Measurements from ENCODE around the gene PABPN1L. TPM values are rescaled to one million over a fixed set of nuclear protein-coding genes. Genes with fewer than 3 reads are reported as not detected.

PABPN1L gene
- total RNA-seq, 6 experiments from 2014 or later: 0.37 TPM; not detected in 5

- Histone ChIP-seq H3K27me3 (no peaks in the 10 kb centered on the region), H3K4me3 (no peak overlapping the region), H3K4me1 (no peaks in the 10 kb centered on the region), H3K36me3 (peaks cover 0 to 2% (median 0%) of the 10 kb centered on the region in 4 donors), H3K9me3 (no peaks in the 10 kb centered on the region), H3K27ac (no peak overlapping the region)
- intact Hi-C loops (cut with DNase I): loop anchor here in 1 of 2 donors (10.0 kb wide), 2 partner anchors 46 to 346 kb away; partner anchors contain the start of gene PABPN1L
- TF ChIP-seq POLR2A (IDR thresholded peaks at IDR 0.05) (no peak), CTCF (IDR thresholded peaks at IDR 0.05) (no peak)
- DNase-seq (no peak), ATAC-seq (no peak)
- WGBS (ENCODE audit: insufficient coverage, low coverage, low lambda C conversion rate, missing lambda C conversion rate): 90% methylated on average over 13 of the region's 18 CpGs
Measured at GRCh38 chr16:88818575-88818874, 47.9 kb downstream of the PABPN1L start.

DNA sequence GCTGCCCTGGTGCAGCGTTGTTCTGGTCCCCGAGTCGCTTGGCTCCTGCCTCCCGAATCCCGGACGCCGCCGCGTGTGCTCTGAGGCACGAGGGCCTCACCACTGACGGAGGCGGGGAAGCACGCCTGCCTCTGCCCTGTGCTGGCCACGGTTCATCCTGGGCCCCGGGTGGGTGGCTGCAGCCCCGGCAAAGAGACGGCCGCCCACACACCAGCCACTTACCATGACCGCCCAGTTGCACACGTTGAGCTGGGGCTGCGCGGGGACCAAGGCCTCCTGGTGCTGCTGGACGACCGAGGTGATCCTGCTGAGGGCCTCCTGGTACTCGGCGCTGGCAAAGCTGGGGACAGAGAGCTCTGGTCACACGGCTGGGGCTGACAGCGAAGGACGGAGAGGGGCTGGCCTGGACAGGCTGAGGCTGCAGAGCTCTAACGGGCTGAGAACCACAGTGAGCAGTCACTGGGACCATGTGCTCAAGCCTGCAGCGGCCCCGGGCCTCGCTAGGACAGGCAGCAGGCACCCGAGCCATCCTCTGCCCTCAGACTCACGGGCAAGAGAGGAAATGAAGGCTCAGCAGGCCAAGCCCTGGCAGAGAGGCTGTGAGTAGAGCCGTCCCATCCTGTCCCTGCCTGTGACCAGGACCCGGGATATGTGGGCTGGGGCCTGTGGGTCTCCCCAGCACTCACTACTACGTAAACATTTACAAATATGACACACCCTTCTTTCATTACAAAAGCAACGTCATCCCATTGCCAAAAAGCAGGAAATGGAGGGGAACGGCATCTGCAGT lies 48.5 kb downstream of the PABPN1L start:
- no peak overlapping the region for H3K27ac ChIP-seq
- H3K9me3 ChIP-seq: no peaks in the 10 kb centered on the region
- H3K4me3 ChIP-seq: no peak overlapping the region
- no peak for TF ChIP-seq POLR2A (IDR thresholded peaks at IDR 0.05)
- no peak for TF ChIP-seq CTCF (IDR thresholded peaks at IDR 0.05)
- WGBS (ENCODE audit: insufficient coverage, low coverage, low lambda C conversion rate, missing lambda C conversion rate): 52% methylated on average over 3 of the region's 40 CpGs
- no peaks in the 10 kb centered on the region for H3K4me1 ChIP-seq
- peaks cover 0 to 2% (median 0%) of the 10 kb centered on the region in 4 donors for H3K36me3 ChIP-seq
- no peak for ATAC-seq
- intact Hi-C loops (cut with DNase I): loop anchor here in 1 of 2 donors (10.0 kb wide), 2 partner anchors 47 to 347 kb away; partner anchors contain the start of gene PABPN1L
- H3K27me3 ChIP-seq: no peaks in the 10 kb centered on the region
- DNase-seq: no peak

DNA sequence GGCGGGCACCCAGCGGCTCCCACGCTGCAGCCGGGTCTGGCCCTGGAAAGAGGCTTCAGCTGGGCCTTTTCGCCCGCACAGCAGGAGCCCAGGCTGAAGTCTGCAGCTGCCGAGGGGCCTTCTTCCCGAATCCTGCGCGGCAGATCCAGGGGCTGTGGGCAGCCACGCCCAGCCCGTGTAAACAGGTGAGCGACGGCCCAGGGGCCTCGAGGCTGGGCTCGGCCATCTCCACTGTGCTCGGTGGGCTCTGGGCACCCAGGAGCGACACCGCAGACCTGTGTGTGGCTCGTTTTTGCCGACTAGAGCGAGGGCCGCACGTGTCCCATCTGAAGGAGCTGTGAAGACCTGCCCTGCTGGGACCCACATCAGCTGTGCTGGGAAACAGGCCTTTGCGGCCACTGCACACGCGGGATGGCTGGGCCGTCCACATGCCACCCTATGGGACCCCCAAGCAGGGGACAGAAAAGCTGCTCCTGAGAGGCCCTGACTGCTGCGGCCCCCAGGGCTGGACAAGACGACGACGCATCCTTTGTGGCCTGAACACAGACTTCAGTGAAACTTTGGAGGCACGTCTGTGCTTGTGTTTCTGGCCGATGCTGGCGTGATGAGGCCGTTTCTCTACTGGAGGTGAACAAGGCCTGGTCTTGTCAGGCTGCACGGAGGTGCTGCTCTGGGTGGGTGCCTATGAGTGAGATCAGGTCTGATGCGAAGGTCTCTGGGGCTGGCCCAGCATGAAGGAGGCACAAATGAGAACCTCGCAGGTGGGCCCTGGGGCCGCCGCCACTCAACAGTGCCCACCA lies 49.5 kb downstream of the PABPN1L start:
- WGBS (ENCODE audit: insufficient coverage, low coverage, low lambda C conversion rate, missing lambda C conversion rate): 95% methylated on average over 4 of the region's 41 CpGs
- ATAC-seq (no peak), DNase-seq (no peak)
- no peaks in the 10 kb centered on the region for H3K36me3 ChIP-seq
- no peak overlapping the region for H3K4me3 ChIP-seq
- intact Hi-C loops (cut with DNase I): loop anchor here in 1 of 2 donors (10.0 kb wide), 2 partner anchors 48 to 348 kb away; partner anchors contain the start of gene PABPN1L
- no peaks in the 10 kb centered on the region for H3K9me3 ChIP-seq
- TF ChIP-seq CTCF (IDR thresholded peaks at IDR 0.05): no peak
- no peak for TF ChIP-seq POLR2A (IDR thresholded peaks at IDR 0.05)
- H3K27ac ChIP-seq: no peak overlapping the region
- no peaks in the 10 kb centered on the region for H3K27me3 ChIP-seq
- peaks cover 0 to 5% (median 0%) of the 10 kb centered on the region in 4 donors for H3K4me1 ChIP-seq

DNA sequence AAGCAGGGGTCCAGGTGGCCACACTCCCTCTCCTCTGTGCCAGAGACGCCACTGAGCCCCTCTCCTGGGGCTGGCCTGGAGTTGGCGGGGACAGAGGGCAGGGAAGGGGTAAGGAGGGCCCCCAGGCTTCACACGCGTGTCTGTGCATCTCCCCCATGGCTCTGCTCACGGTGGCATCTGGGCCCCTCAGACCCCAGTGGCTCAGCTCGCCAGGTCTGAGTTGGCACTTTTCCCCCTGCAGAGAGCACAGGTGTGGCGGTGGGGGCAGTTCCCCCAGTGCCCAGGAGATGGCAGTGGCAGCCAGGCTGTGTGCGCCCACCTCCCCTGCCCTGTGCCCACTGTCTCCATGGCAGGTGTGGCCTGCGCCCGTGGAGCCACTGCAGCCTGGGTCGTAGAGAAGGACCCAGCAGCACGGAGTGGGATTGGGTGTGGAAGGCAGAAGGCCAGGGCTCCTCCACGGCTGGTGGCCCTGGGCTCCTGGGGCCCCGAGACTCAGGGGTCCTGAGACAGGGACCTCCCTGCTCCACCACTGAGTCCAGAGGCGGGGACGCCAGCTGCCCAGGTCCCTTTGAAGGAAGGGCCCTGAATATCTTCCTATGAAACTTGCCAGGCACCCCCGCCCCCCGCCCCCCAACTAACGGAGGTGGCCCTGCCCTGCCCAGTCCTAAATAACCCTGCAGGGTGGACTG lies 50.4 kb downstream of the PABPN1L start:
- no peaks in the 10 kb centered on the region for H3K27me3 ChIP-seq
- no peak overlapping the region for H3K27ac ChIP-seq
- intact Hi-C loops (cut with DNase I): loop anchor here in 1 of 2 donors (10.0 kb wide), 2 partner anchors 49 to 349 kb away; partner anchors contain the start of gene PABPN1L
- H3K36me3 ChIP-seq: no peaks in the 10 kb centered on the region
- DNase-seq (no peak), ATAC-seq (peak in 2 of 4 donors; percentile 10 to 28)
- WGBS (ENCODE audit: insufficient coverage, low coverage, low lambda C conversion rate, missing lambda C conversion rate): no CpG with 5 or more reads among the region's 19 CpGs
- no peaks in the 10 kb centered on the region for H3K9me3 ChIP-seq
- peaks cover 0 to 9% (median under 1%) of the 10 kb centered on the region in 4 donors for H3K4me1 ChIP-seq
- H3K4me3 ChIP-seq: no peak overlapping the region
- TF ChIP-seq POLR2A (IDR thresholded peaks at IDR 0.05) (no peak), CTCF (IDR thresholded peaks at IDR 0.05) (peak; percentile 67 to 78 (median 72))

All from right lobe of liver (tissue), 6 donors.